ENCODE data around the gene DCDC1. TPM values are rescaled to one million over a fixed set of nuclear protein-coding genes. Genes with fewer than 3 reads are reported as not detected.

The DCDC1 gene
- total and polyA plus RNA-seq, 12 donors, result 0.07 to 1.5 (median 0.29) TPM; not detected in 1

DNA sequence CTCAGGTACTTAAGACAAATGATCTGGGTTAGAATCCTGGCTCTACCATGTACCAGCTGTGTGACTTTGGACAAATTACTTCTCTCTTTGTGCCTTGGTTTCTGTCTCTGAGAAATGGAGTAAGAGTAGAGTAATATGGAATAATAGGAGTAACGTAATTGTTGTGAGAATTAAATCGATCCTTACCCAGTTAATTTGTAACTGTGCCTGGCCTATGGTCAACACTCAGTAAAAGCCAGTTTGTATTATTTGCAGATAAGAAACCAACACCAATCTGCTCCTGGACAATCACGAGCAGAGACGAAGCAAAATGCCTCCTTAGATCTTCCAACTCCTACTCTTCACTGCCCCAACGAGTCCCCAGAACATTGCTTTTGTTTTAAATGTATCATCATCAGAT is 266.7 kb downstream of the DCDC1 start:
- TF ChIP-seq POLR2A (IDR thresholded peaks at IDR 0.05), result no peak
- no peak overlapping the region for H3K27ac ChIP-seq
- H3K4me3 ChIP-seq, result no peak overlapping the region
- no peaks in the 10 kb centered on the region for H3K36me3 ChIP-seq (replicated peaks in 1 of 2)
- DNase-seq, result no peak
- no peaks in the 10 kb centered on the region for H3K27me3 ChIP-seq
- no peaks in the 10 kb centered on the region for H3K9me3 ChIP-seq (replicated peaks in 1 of 3)
- WGBS, 4 donors, result 75 to 79% (median 77%) methylated on average over 5 of the region's 5 CpGs
- intact Hi-C loops (cut with DNase I), result no loop called here
- no peaks in the 10 kb centered on the region for H3K4me1 ChIP-seq (replicated peaks in 1 of 2)

DNA sequence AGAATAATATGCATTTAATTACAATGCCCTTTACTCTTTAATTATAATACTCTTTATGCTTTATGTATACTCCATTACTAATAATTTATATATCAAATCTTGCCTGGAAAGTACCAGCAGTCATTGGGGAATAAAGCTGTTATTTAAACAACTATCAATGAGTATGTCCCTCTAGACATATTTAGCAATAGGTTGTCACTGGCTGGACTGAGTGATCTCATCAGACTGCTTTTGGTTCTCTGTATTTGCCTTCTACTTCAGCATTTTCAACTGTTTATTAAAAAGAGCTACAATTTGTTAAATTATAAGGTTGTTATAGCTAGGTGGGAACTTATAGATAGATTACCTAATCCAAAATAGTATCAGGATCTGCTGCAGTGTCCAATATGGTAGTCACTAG is 267.2 kb downstream of the DCDC1 start:
- Histone ChIP-seq H3K4me3 (no peak overlapping the region), H3K36me3 (replicated peaks in 1 of 2) (no peaks in the 10 kb centered on the region), H3K9me3 (replicated peaks in 1 of 3) (no peaks in the 10 kb centered on the region), H3K27me3 (no peaks in the 10 kb centered on the region), H3K4me1 (replicated peaks in 1 of 2) (no peaks in the 10 kb centered on the region), H3K27ac (no peak overlapping the region)
- TF ChIP-seq, protein P1, sequence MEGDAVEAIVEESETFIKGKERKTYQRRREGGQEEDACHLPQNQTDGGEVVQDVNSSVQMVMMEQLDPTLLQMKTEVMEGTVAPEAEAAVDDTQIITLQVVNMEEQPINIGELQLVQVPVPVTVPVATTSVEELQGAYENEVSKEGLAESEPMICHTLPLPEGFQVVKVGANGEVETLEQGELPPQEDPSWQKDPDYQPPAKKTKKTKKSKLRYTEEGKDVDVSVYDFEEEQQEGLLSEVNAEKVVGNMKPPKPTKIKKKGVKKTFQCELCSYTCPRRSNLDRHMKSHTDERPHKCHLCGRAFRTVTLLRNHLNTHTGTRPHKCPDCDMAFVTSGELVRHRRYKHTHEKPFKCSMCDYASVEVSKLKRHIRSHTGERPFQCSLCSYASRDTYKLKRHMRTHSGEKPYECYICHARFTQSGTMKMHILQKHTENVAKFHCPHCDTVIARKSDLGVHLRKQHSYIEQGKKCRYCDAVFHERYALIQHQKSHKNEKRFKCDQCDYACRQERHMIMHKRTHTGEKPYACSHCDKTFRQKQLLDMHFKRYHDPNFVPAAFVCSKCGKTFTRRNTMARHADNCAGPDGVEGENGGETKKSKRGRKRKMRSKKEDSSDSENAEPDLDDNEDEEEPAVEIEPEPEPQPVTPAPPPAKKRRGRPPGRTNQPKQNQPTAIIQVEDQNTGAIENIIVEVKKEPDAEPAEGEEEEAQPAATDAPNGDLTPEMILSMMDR (IDR thresholded peaks at IDR 0.05), result no peak
- no peak for TF ChIP-seq POLR2A (IDR thresholded peaks at IDR 0.05)
- intact Hi-C loops (cut with DNase I), result no loop called here
- no peak for DNase-seq

DNA sequence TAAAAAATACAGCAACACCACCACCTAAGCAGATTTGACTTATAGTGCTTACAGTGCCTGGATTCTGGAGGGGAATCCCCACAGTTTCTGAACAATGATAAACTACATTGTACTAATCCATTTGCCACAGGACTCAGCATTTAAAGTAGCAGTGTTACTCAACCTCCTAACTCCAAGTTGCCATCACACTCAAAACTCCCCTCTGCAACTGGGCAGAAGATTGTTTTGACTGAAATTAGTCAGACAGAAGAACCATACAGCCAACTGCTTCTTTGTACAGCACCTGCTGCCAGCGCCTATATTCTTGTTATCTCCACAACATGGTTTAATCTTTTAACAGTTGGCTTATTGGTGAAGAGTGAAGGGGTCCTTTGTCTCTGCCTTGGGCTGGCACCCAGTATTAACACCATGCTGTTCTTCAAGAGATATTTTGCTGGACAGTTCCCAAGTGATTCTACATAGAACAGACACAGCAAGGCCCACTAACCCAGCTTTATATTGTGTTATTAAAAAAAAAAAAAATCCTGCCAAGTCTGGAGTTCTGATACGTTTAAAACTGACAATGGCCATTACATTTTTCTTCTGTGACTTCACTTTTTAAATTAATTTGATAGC is 273.2 kb downstream of the DCDC1 start:
- no peak for TF ChIP-seq POLR2A (IDR thresholded peaks at IDR 0.05)
- TF ChIP-seq, protein P1 (IDR thresholded peaks at IDR 0.05), result no peak
- Histone ChIP-seq H3K27me3 (no peaks in the 10 kb centered on the region), H3K27ac (no peak overlapping the region), H3K4me1 (replicated peaks in 1 of 2) (no peaks in the 10 kb centered on the region), H3K4me3 (no peak overlapping the region), H3K9me3 (replicated peaks in 1 of 3) (no peaks in the 10 kb centered on the region), H3K36me3 (replicated peaks in 1 of 2) (no peaks in the 10 kb centered on the region)
- WGBS, 4 donors, result 51 to 59% (median 58%) methylated on average over 2 of the region's 2 CpGs
- intact Hi-C loops (cut with DNase I), result no loop called here
- no peak for DNase-seq

DNA sequence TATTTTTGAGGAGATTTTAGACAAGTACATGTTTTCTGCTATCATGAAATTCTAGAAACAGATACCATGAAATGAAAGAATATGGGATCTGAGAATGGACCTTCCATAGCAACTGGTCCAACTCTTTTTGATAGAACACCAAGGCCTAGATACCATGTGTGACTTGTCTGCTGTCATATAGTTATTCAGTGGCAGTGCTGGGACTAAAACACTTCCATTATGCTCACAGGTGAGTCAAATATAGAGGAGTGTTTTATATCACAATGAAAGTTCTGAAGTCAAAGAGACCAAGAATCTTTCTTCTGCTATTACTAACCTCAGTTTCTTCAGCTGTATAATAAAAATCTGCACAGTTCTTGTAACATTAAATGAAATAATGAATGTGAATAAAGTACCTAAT is 276.9 kb downstream of the DCDC1 start:
- Histone ChIP-seq H3K9me3 (replicated peaks in 1 of 3) (no peaks in the 10 kb centered on the region), H3K4me1 (replicated peaks in 1 of 2) (no peaks in the 10 kb centered on the region), H3K36me3 (replicated peaks in 1 of 2) (no peaks in the 10 kb centered on the region), H3K27ac (no peak overlapping the region), H3K27me3 (no peaks in the 10 kb centered on the region), H3K4me3 (no peak overlapping the region)
- TF ChIP-seq POLR2A (IDR thresholded peaks at IDR 0.05), result no peak
- TF ChIP-seq, protein P1 (IDR thresholded peaks at IDR 0.05), result no peak
- DNase-seq, result no peak
- intact Hi-C loops (cut with DNase I), result no loop called here

DNA sequence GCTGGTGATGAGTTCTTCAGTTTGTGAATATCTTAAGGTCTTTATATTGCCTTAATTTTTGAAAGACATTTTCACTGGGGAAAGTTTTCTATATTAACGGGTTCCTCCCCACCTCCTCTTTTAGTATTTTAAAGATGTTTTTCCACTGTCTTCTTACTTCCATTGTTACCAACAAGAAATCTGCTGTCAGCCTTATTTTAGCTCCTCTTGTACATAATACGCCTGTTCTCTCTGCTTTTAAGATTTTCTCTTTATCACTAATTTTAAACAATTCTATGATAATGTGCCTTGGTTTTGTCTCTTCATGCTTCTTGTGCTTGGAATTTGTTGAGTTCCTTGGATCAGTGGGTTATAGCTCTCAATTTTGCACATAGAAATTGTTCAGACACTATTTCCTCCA is 280.4 kb downstream of the DCDC1 start:
- intact Hi-C loops (cut with DNase I), result no loop called here
- H3K4me3 ChIP-seq, result no peak overlapping the region

More for the DNA sequence above, 280.4 kb downstream of the DCDC1 start:
- no peak overlapping the region for H3K27ac ChIP-seq
- no peak for TF ChIP-seq POLR2A (IDR thresholded peaks at IDR 0.05)
- TF ChIP-seq, protein P1 (IDR thresholded peaks at IDR 0.05), result no peak
- H3K36me3 ChIP-seq (replicated peaks in 1 of 2), result no peaks in the 10 kb centered on the region
- H3K4me1 ChIP-seq (replicated peaks in 1 of 2), result no peaks in the 10 kb centered on the region
- WGBS, 4 donors, result 75 to 83% (median 78%) methylated on average over 2 of the region's 2 CpGs
- no peak for DNase-seq
- H3K9me3 ChIP-seq (replicated peaks in 1 of 3), result no peaks in the 10 kb centered on the region
- no peaks in the 10 kb centered on the region for H3K27me3 ChIP-seq

Data from adrenal gland (tissue), 12 donors.